SK-N-SH treated with all-trans-retinoic acid at 6 μM for 48 hours (cell line): ENCODE measurements around the gene ACIN1.

Source experiments
- CREB5 ChIP-seq: fragments of 250-450 bp; sonication (Bioruptor Pico); IDR thresholded peaks from 2 replicates; pipeline ENCODE4 v1.5.1; 2020; ENCODE audit warnings: low read depth, mild to moderate bottlenecking, moderate library complexity
- CSRNP3 ChIP-seq: fragments of 250-450 bp; sonication (Bioruptor Pico); IDR thresholded peaks from 2 replicates; pipeline ENCODE4 v1.5.1; 2021; ENCODE audit warnings: mild to moderate bottlenecking, moderate library complexity
- PATZ1 ChIP-seq: fragments of 250-450 bp; sonication (Bioruptor Pico); IDR thresholded peaks from 2 replicates; pipeline ENCODE4 v1.8.0; 2020; ENCODE audit warnings: mild to moderate bottlenecking, moderate library complexity, borderline replicate concordance
- PPARA ChIP-seq: fragments of 250-450 bp; sonication (Bioruptor Pico); IDR thresholded peaks from 2 replicates; pipeline ENCODE4 v1.5.0; 2020; ENCODE audit warnings: mild to moderate bottlenecking, borderline replicate concordance
- ZFP3 ChIP-seq: fragments of 250-450 bp; sonication (Bioruptor Pico); IDR thresholded peaks from 2 replicates; pipeline ENCODE4 v1.5.0; 2020; ENCODE audit warnings: mild to moderate bottlenecking, moderate library complexity
- ZNF565 ChIP-seq: fragments of 450-650 bp; formaldehyde crosslinking; conservative IDR thresholded peaks from 2 replicates; pipeline ENCODE4 v1.5.0; 2020; ENCODE audit warnings: low read depth, mild to moderate bottlenecking, moderate library complexity

- no peak for TF ChIP-seq PPARA (CRISPR knock-in tag)
- no peak for TF ChIP-seq PATZ1
- no peak for TF ChIP-seq CREB5
- no peak for TF ChIP-seq ZFP3 (CRISPR knock-in tag)
- no peak for TF ChIP-seq ZNF565 (CRISPR knock-in tag)
- no peak for TF ChIP-seq CSRNP3
Measured at GRCh38 chr14:23054000-23054811, 40.7 kb downstream of the ACIN1 start.
